B cell (primary cell): ENCODE results near the gene NFATC2.
"Not testable (repeated sequence)": the region's sequence is repeated elsewhere in the genome, so short reads cannot be mapped to it uniquely, and the experiment has no call there.

Experiments used
- EZH2 ChIP-seq: IDR thresholded peaks from 2 replicates; pipeline ENCODE4 v1.6.1; 2012; ENCODE audit warnings: borderline replicate concordance, low read depth, mild to moderate bottlenecking, moderate library complexity, low read length; ENCODE audit not compliant: insufficient read depth, poor library complexity, severe bottlenecking
- TF ChIP-seq, protein P1 (sequence below): fragments of 200-600 bp; IDR thresholded peaks from one replicate; pipeline ENCODE4 v1.8.0; 2022; ENCODE audit warnings: antibody characterized with exemption, mild to moderate bottlenecking

- TF ChIP-seq, protein P1, sequence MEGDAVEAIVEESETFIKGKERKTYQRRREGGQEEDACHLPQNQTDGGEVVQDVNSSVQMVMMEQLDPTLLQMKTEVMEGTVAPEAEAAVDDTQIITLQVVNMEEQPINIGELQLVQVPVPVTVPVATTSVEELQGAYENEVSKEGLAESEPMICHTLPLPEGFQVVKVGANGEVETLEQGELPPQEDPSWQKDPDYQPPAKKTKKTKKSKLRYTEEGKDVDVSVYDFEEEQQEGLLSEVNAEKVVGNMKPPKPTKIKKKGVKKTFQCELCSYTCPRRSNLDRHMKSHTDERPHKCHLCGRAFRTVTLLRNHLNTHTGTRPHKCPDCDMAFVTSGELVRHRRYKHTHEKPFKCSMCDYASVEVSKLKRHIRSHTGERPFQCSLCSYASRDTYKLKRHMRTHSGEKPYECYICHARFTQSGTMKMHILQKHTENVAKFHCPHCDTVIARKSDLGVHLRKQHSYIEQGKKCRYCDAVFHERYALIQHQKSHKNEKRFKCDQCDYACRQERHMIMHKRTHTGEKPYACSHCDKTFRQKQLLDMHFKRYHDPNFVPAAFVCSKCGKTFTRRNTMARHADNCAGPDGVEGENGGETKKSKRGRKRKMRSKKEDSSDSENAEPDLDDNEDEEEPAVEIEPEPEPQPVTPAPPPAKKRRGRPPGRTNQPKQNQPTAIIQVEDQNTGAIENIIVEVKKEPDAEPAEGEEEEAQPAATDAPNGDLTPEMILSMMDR = not testable (repeated sequence)
- TF ChIP-seq EZH2 = not testable (repeated sequence)
Measured at GRCh38 chr20:51461846-51462245, 80.7 kb downstream of the NFATC2 start.
